ENCODE data around the gene RAMP1. TPM values are rescaled to one million over a fixed set of nuclear protein-coding genes. Genes with fewer than 3 reads are reported as not detected.
"Not testable (repeated sequence)": the region's sequence is repeated elsewhere in the genome, so short reads cannot be mapped to it uniquely, and the experiment has no call there.

RAMP1 gene
- total and polyA plus RNA-seq, 2 donors from 2014 or later: 8.8 to 17.3 TPM

DNA sequence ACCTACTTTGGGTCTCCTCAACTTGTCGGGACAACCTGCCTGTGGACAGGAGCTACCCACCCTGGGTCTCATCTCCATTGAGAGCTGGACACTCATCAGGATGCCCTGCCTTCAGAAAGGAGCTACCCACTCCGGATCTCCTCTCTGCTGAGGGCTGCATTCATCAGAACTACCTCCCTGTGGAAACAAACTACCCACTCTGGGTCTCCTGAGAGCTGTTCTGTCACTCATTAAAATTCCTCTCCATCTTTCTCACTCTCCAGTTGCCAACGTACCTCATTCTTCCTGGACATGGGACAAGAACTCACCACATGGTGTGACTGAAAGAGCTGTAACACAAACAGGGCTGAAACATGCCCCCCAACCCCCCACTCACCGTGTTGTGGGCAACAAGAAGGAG is 84.9 kb downstream of the RAMP1 start:
- DNase-seq (no peak), FAIRE-seq (no peak)
- Histone ChIP-seq H3K36me3 (ENCODE audit: control insufficient read depth in 2 of 3, insufficient read depth in 3 of 3, low read length in 3 of 3) (no peaks in the 10 kb centered on the region), H3K27ac (ENCODE audit: low read depth in 2 of 2, low read length in 2 of 2) (no peak overlapping the region), H3K9ac (ENCODE audit: low read length in 3 of 3) (no peak overlapping the region), H3K4me3 (ENCODE audit: low read length in 3 of 3) (no peak overlapping the region), H3K4me1 (ENCODE audit: control insufficient read depth in 2 of 3, insufficient read depth in 2 of 3, low read depth in 1 of 3, low read length in 3 of 3) (no peaks in the 10 kb centered on the region), H3K27me3 (ENCODE audit: control insufficient read depth, insufficient read depth, low read length) (no peaks in the 10 kb centered on the region), H3K9me3 (ENCODE audit: control insufficient read depth in 2 of 3, insufficient read depth in 1 of 3, low read length in 3 of 3) (peaks cover 0 to 9% (median 0%) of the 10 kb centered on the region in 3 donors)
- TF ChIP-seq CTCF (IDR thresholded peaks at IDR 0.05; ENCODE audit: borderline replicate concordance, extremely low read depth, insufficient read depth): no peak
- intact Hi-C loops (cut with DNase I): no loop called here

DNA sequence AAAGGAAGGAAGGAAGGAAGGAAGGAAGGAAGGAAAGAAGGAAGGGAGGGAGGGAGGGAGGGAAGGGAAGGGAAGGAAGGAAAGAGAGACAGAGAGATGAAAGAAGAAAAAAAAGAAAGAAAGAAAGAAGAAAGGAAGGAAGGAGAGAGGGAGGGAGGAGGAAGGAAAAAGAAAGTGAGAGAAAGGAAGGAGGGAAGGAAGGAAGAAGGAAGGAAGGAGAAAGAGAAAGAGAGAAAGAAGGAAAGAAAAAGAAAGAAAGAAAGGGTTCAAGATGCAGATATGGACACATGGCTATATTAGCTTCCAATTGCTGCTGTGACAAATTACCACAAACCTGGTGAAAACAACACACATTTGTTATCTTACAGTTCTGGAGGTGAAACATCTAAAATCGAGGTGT is 87.0 kb downstream of the RAMP1 start:
- no peak for TF ChIP-seq CTCF (IDR thresholded peaks at IDR 0.05; ENCODE audit: borderline replicate concordance, extremely low read depth, insufficient read depth)
- no peaks in the 10 kb centered on the region for H3K4me1 ChIP-seq (ENCODE audit: control insufficient read depth in 2 of 3, insufficient read depth in 2 of 3, low read depth in 1 of 3, low read length in 3 of 3)
- H3K27ac ChIP-seq (ENCODE audit: low read depth in 2 of 2, low read length in 2 of 2): no peak overlapping the region
- H3K9me3 ChIP-seq (ENCODE audit: control insufficient read depth in 2 of 3, insufficient read depth in 1 of 3, low read length in 3 of 3): peaks cover 0 to 9% (median 0%) of the 10 kb centered on the region in 3 donors
- no peak for DNase-seq
- H3K4me3 ChIP-seq (ENCODE audit: low read length in 3 of 3): no peak overlapping the region
- no peaks in the 10 kb centered on the region for H3K36me3 ChIP-seq (ENCODE audit: control insufficient read depth in 2 of 3, insufficient read depth in 3 of 3, low read length in 3 of 3)
- intact Hi-C loops (cut with DNase I): no loop called here
- no peak for FAIRE-seq
- no peaks in the 10 kb centered on the region for H3K27me3 ChIP-seq (ENCODE audit: control insufficient read depth, insufficient read depth, low read length)
- no peak overlapping the region for H3K9ac ChIP-seq (ENCODE audit: low read length in 3 of 3)

DNA sequence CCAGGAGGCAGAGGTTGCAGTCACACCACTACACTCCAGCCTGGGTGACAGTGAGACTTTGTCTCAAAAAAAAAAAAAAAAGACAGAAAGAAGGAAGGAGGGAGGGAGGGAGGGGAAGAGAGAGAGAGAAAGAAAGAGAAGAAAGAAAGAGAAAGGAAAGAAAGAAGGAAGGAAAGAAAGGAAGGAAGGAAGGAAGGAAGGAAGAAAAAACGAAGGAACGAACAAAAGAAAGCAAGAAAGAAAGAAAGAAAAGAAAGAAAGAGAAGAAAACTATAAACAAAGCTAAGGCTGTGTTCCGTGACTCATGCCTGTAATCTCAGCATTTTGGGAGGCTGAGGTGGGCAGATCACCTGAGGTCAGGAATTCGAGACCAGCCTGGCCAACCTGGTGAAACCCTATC is 91.9 kb downstream of the RAMP1 start:
- H3K27me3 ChIP-seq (ENCODE audit: control insufficient read depth, insufficient read depth, low read length); H3K4me1 ChIP-seq (ENCODE audit: control insufficient read depth in 2 of 3, insufficient read depth in 2 of 3, low read depth in 1 of 3, low read length in 3 of 3); H3K4me3 ChIP-seq (ENCODE audit: low read length in 3 of 3); FAIRE-seq; H3K36me3 ChIP-seq (ENCODE audit: control insufficient read depth in 2 of 3, insufficient read depth in 3 of 3, low read length in 3 of 3); H3K27ac ChIP-seq (ENCODE audit: low read depth in 2 of 2, low read length in 2 of 2); intact Hi-C loops (cut with DNase I); DNase-seq; H3K9me3 ChIP-seq (ENCODE audit: control insufficient read depth in 2 of 3, insufficient read depth in 1 of 3, low read length in 3 of 3); H3K9ac ChIP-seq (ENCODE audit: low read length in 3 of 3): not testable (repeated sequence)

DNA sequence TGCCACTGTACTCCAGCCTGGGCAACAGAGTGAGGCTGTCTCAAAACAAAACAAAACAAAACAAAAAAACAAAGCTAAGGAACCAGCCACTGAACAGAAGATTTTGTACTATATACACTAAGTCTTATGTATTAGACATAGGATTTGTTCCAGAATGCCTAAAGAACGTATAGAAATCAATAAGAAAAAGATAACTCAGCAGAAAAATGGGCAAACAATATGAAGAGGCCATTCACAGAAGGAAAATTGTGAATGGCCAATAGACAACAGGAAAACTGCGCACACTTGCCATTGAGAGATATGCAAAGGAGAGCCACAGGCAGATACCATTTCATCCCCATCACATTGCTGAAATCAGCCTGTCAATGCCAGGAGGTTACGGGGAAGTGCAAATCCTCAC is 92.5 kb downstream of the RAMP1 start:
- FAIRE-seq: no peak
- intact Hi-C loops (cut with DNase I): no loop called here
- Histone ChIP-seq H3K4me1 (ENCODE audit: control insufficient read depth in 2 of 3, insufficient read depth in 2 of 3, low read depth in 1 of 3, low read length in 3 of 3) (peaks cover 0 to 2% (median 0%) of the 10 kb centered on the region in 3 donors), H3K9me3 (ENCODE audit: control insufficient read depth in 2 of 3, insufficient read depth in 1 of 3, low read length in 3 of 3) (no peaks in the 10 kb centered on the region), H3K4me3 (ENCODE audit: low read length in 3 of 3) (no peak overlapping the region), H3K36me3 (ENCODE audit: control insufficient read depth in 2 of 3, insufficient read depth in 3 of 3, low read length in 3 of 3) (no peaks in the 10 kb centered on the region), H3K9ac (ENCODE audit: low read length in 3 of 3) (no peak overlapping the region), H3K27ac (ENCODE audit: low read depth in 2 of 2, low read length in 2 of 2) (no peak overlapping the region), H3K27me3 (ENCODE audit: control insufficient read depth, insufficient read depth, low read length) (peaks cover 2% of the 10 kb centered on the region)
- DNase-seq: no peak
- TF ChIP-seq CTCF (IDR thresholded peaks at IDR 0.05; ENCODE audit: borderline replicate concordance, extremely low read depth, insufficient read depth): no peak

All from kidney (tissue), 14 donors.